HG03103 (cell line): ENCODE data around the gene DNAJB5.

Experiments
- ATAC-seq: cut with Tn5 transposase; IDR thresholded peaks from one replicate; pipeline ENCODE4 v1.9.1; 2021; ENCODE audit warnings: low read depth; ENCODE audit not compliant: unreplicated experiment

DNAJB5 gene

DNA sequence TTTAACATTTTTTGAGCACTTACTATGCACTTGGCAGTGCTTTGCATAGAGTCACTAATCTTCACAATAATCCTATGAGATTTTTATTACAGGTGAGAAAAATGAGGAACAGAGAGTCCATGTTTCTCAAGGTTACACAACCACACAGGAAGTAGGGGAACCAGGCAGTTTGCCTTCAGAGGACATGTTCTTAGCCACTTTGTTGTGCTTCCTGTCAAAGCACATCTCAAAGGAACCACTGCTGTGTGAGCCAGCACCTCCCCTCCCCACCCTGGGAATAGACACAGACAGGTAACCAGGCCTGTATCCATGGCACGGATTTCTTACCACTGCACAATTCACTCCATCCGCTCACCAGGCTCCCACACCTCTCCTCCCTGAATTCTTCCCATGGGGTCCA, 6.3 kb upstream of the DNAJB5 start:
- ATAC-seq, result peak; percentile 45

DNA sequence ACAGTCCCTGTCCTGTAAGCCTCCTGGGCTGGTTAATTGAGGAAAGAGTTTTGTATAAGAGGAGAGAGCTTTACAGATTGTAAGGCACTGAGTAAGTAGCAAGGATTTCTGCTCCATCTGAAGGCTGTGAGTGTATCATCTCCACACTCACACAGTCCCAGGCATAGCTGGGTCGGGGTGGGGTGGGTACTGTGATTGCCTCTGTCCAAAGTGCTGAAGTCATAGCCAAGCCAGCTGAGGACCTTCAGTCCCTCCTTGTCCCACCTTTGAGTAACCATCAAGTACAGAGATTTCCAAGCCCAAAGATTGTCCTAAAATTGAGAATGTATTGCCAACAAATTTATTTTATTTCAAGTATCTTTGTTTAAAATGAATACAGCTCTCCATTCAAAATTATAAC, 5.5 kb upstream of the DNAJB5 start:
- no peak for ATAC-seq

DNA sequence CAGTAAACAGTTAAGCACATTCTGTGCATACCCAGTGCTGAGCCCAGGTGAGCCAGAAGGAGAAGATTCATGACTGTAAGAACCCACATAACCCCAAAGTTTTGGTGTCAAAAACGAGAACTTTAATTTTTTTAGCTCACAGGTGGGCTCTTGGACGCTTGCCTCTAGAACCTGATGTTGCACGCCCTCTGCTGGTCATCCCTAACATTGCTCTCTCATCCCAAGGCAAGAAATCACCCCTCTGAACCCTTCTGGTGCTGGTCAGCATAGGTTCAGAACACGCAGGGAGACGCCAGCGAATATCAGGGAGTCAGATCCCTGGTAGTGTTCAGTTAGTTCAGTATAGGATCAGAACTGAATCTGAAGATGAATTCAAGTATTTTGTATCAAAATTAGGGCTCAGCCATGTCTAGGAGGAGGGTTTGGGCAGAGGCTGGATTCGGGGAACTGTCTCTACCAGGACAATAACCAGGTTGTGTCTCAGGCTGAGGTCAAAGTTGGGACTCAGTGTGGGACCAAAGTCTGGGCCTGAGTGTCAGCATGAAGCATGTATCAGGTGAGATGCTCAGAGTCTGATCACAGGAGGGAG, 4.1 kb upstream of the DNAJB5 start:
- ATAC-seq, result no peak

DNA sequence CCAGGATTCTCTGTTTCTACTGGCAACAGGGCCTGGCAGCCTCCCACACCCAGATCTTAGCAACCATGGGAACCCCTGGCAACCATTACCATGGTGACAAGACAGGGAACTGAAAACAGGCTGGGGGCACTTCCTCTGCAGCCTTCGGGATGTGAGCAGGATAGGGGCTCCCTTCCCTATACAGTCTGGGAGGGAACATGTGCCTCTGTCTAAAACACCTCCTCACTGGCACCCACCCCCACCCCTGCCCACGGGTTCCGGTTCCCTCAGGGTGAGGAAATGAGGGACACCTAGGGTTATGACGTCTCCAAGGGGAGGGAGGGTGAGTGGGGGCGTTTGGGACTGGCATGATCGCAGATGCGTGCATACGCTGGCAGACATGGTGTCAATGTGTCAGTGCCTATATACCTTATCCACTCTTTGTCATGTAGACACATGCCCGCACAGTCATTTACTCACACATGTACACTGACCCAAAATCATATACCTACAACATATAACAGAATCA, 3.0 kb upstream of the DNAJB5 start:
- no peak for ATAC-seq

DNA sequence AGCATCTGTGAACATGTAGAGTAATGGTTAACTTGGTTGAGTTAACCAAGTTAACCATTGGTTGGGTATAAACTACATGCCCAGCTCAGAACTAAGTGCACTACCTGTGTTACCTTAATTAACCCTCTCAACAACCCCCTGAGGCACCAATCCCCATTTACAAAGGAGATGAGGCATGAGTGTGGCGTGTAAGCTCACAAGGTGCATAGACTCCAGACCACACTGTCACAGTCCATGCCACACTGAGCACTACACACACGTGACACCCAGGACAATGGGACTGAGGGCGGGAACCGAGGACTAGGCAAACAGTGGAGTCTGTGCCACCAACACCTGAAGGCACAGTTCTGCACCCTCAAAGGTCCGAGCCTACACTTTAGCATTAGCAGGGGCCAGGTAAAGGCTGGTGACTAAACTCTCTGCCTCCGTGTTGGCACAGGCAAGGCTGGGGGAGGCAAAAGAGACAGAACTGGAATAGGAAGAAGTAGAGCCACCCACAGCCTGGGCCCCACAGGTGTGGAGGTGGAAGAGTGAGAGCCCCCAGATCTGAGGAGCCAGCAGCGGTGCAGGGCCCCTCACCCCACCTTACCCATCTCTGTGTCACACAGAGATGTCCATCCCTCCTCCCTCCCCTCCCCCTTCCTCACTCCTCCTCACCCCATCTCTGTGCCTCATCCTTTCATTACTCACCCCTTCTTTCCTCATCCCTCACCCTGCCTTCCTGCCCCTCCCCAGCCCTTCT, 2.2 kb upstream of the DNAJB5 start:
- ATAC-seq, result no peak

DNA sequence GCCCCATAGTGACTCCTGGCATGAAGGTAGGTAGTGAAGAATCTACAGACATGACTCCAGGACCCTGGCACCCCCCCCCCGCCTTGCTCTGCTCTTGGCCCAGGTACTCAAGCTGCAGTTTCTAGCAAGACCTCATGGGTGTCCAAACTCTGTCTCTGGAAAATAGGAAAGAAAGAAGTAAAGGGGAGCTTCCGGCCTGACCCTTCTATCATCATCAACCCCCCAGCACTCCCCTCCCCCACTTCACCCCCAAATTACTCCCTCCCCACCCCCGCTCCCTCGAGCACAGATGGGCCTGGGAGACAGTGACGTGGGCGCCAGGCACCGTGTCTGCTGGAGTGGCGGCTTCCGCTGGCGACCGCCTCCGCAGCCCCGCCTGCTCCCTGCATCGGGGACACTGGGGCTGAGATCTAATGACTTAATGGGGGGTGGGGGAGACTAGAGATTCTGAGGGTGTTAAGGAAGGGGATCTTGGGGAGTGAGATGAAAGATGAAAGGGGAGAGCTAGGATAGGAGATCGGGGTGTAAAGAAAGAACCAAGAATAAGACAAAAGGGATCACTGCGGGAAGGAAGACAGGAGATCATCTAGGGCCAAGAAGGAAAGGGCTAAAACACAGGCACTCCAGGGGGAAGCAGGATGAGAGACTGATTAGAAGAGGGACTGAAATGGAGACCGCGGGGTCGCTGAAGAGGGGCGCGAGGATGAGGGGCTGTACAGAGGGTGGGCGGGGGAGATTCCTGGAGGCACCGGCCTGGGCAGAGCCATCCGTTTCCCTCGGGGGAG, 1.1 kb upstream of the DNAJB5 start:
- ATAC-seq, result no peak

DNA sequence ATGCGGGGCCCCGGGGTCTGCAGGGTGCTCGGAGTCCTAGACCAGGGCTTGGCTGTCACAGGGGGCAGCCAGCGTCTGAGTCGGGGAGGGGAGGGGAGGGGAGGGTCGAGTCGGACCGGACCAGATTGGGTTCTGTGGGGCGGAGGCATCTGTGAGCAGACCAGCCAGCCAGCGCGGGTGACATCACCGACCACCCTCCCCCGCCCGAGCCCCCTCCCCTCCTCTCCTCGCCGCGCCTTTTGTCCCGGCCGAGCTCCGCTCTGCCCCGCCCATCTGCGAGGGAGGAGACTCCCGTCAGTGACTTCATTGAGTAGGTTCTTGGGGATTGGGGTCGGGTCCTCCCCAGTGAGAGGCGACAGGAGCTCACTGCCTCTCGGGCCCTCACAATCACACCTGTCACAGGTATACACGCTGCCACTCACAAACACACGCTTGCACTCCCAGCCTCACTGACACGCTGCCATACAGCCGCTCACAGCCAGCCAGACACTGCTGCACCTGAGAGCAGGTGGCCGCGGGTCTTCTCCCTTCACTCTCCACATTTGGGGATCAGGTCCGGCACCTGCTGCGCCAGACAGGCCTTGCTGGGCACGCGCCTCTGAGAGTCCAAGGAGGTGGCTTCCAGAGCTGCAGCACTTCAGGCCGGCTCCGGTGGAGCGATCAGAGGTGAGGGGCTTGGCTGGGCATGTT, 546 bp downstream of the DNAJB5 start:
- ATAC-seq, result no peak

DNA sequence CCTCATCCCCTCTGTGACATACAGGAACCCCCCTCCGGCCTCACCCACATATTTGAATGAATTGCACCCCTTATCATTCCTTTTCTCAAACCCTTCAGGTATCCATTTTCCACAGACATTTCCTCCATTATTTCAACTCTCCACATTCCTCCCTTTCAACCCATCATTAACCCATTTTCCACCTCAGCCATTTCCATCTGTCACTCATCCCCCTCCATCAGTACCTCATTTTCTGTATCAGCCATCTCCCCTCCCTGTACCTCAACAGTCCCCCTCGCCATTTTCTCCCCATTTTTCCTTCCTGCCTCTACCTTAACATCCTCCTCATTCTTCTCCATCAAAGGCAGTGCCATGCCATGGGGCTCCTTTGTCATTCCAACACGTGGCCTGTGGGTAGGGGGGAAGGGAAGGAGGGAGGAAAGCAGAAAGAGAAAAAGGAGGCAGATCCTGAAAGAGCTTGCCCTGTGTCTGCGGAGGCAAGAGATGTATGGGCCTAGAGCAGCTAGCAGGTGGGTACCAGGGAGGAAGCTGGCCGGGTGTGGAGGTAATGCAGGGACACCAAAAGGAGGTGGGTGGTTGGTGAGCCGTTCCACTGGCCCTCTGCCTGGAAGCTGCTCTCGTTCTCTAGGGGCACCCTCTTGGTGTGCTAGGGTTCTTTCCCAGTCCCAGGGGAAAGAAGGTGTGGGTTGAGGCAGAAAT, 1.5 kb downstream of the DNAJB5 start:
- ATAC-seq, result no peak

DNA sequence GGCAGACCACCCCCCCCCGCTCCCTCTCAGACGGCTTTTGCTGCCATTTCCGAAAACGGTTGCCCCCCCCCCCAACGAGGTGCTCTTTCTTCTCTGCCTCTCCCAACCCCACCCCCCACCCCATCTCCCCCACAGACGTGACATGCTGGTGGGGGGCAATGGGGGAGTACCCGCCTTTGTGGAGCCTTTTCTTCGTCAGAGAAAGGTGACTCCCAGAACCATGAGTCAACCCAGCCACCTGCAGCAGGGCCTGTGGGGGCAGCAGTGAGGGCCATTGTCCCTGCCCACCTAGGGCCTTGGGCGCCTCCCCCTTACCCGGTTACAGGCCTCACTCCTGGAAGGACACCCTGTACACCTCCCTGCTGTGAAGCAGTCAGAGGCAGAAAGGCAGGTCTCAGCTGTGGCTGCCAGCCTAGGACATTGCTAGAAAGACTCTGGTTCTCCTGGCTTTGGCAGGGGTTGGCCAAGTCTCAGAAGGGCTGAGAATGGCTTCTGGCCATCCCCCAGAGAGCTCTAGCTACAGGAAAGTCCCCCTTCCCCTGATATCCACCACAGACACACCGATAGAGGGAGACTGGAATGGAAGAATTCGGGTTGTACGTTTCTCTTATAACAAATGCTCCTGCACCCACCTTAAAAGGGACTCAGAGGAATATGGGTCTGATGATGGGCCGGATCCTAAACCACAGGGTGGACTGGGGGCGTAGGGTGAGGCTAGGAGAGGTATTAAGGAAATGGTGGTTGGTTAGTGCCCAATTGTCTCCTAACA, 2.2 kb downstream of the DNAJB5 start:
- no peak for ATAC-seq

DNA sequence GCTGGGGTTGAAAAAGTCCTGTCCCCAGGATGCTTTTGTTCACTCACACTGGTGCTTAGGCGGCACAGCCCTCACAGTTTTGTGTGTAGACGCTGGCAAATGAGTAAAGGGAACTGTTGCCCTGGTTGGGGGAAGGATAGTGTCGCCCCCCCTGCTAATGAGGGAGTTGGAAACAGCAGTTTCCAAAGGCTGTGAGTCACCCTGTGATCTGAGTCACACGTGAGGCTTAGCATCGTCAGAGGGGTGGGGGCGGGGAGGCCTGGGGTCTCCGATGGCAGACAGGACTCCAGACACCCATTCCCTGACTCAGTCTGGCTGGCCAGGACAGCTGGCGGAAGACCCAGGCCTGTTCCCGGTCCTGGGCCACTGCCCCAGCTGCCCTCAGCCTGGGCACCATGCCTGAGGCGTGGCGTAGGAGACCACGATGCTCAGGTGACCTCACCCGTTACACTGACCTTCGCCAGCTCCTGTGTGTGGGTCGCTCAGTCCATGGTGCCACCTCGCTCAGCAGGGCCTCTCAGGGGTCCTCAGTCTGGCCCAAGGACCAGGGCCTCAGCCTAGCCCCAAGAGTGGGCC, 2.9 kb downstream of the DNAJB5 start:
- no peak for ATAC-seq

DNA sequence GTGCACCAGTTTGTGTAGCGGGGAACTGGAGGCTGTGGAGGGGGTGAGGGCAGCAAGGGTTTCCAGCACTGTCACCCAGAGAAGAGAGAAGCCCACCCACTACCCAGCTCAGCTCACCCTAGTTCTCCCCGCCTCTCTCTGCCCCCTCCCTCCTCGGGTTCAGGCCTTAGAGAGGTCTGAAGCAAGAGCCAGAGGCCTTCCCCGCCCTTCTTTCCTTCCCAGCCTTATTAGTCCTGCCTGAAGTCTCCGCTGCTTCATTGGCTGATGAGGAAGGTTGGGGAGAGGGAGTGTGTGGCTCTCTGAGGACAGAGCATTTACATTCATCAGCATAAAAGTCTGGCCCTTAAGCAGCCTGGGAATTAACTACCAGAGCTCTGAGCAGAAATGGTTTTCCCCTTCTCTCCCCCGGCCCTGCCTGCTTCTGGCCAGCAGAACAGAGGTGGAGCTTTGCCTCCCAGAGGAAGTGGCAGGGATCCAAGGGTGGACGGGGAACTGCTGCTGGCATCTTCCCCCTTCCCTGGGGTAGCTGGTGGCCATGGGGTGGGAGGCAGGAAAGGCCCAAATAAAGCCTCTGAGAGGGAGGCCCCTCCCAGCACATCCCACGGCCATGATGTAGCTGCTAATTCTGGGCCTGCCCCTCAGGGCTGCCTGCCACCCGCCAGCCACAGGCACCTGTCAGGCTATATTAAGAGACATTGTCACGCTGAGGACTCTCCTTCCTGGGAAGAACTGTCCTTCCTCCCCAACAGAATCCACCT, 4.1 kb downstream of the DNAJB5 start:
- ATAC-seq, result no peak

DNA sequence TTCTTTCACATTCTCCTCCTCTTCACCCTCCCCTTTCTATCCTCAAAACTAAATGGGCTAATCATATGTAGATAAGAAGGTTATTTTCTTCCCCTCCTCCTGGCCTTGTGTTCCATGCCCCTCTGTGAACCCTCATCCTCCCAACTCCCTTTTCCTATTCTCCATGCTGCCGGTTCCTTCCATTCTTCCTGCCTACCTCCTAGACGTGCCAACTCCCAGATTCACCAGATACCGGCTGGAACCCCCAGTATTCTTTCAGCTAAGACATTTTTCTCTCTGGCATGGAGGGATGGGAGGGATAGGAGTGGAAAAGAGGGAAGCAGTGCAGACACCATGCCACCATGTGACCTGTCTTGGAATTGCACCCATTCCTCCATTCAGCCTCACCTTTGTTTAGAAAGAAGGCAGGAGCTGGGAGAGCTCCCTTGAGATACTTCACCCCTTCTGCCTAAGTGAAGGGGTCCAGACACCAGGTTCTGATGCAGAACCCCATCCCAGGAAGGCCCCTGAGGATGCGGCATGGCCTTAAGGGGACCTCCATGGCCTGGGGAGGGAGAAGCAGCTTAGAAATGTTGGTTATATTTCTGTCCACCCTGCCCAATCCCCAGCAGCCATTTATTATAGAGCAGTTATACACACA, 4.8 kb downstream of the DNAJB5 start:
- no peak for ATAC-seq

DNA sequence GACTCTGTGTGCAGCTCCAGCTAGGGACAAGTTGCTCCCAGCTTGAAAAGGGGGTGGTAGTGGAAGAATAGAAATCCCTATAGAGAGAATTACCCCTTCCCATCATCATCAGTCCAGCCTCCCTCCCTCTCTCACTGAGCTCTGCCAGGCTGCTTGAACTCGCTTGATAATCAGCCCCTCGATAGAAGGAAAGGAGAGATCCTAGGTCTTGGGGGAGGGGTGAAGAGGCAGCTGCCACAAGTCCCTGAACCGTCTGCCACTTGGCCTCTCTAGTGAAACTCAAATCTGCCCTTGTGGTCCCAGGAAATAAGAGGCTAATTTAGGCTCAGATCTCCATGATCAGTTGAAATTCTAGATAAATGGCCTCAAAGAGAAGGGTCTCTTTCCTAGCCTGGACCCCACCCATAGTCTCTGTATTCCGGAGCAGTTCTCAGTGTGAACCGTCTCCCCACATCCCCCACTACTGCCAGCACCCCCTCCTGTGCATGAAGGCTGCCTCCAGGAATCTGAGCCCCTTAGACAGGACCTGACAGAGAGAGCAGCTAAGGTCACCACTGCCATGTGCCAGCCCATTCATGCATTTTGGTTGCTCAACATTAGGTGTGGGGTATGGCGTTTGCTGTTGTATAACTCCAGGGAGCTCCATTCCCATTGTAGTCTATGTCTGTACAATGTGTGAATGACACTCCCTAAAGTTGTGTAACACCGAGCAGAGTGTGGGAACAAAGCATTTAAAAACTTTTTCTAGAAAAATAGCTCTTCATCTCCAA, 5.5 kb downstream of the DNAJB5 start:
- ATAC-seq, result no peak

DNA sequence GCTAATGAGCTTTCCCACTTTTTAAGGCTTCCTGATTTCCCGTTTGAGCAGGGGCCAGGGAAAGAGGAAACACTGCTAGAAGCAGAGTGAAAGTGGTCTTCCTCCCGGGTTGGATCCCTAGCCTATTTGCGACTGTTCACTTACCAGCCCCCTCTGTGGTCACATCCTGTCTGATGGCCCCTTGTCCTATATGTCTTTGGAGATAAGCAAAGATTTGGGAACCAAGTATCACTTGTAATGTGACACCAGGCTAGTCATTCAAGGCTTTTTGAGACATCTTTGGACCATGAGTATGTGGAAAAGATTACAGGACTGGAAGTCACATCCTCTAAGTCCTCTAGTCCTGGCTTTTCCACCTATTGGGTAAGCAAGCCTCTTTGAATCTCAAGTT, 6.1 kb downstream of the DNAJB5 start:
- no peak for ATAC-seq

DNA sequence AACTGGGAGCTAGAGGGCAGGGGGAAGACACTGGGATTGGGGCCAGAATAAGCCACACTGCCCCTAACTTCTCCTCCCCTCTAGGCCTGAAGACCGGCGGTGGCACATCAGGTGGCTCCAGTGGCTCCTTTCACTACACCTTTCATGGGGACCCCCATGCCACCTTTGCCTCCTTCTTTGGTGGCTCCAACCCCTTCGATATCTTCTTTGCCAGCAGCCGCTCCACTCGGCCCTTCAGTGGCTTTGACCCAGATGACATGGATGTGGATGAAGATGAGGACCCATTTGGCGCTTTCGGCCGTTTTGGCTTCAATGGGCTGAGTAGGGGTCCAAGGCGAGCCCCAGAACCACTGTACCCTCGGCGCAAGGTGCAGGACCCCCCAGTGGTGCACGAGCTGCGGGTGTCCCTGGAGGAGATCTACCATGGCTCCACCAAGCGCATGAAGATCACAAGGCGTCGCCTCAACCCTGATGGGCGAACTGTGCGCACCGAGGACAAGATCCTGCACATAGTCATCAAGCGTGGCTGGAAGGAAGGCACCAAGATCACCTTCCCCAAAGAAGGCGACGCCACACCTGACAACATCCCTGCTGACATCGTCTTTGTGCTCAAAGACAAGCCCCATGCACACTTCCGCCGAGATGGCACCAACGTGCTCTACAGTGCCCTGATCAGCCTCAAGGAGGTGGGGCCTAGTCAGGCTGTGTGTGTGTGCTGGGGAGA, 6.8 kb downstream of the DNAJB5 start:
- ATAC-seq, result no peak

DNA sequence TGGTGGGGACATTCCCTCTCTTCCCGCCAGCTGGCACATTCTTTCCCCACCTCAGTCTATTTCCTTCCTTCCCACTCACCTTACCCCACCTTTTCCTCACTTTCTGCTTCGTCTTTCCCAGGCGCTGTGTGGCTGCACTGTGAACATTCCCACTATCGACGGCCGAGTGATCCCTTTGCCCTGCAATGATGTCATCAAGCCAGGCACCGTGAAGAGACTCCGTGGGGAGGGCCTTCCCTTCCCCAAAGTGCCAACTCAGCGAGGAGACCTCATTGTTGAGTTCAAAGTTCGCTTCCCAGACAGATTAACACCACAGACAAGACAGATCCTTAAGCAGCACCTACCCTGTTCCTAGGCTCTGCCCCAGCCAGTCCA, 7.3 kb downstream of the DNAJB5 start:
- no peak for ATAC-seq

DNA sequence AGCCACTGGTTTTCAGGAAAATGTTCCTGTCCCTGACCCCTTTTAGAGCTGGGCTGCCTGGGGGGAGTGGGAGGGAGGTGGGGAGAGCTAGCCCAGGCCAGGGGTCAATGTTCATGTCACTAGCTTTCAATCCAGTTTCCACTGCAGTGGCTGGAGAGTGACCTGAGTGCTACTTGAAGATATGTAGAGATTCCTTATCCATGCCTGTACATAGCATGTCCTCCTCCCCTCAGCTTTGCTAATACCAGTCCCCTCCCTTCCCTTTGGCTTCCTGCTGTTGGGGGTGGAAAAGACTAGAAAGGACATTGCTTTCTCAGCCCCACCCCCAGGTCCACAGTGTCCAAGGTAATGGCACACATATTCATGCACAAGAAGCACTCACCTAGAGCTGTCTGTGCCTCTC, 7.8 kb downstream of the DNAJB5 start:
- no peak for ATAC-seq
